GM19438 (cell line): Measurements from ENCODE around the gene CCDC171.
"Not testable (repeated sequence)": the region's sequence is repeated elsewhere in the genome, so short reads cannot be mapped to it uniquely, and the experiment has no call there.

ENCODE experiments used
- ATAC-seq: cut with Tn5 transposase; IDR thresholded peaks from one replicate; pipeline ENCODE4 v1.9.1; 2021; ENCODE audit warnings: low read depth; ENCODE audit not compliant: unreplicated experiment

The CCDC171 gene

DNA sequence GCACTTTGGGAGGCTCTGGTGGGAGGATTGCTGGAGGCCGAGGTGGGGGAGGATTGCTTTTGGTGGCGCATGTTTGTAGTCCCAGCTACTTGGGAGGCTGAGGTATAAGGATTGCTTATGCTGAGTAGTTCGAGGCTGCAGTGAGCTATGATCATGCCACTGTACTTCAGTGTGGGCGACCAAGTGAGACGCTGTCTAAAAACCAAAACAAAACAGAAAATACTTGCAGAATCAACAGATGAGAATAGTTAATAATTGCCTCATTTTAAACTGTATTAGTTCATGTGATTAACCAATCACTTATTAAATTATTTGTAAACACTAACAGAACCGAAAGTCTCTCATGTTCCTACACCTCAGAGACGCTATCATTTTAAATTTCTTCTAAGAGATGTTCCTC is 118.1 kb downstream of the CCDC171 start:
- peak; percentile 92 for ATAC-seq

DNA sequence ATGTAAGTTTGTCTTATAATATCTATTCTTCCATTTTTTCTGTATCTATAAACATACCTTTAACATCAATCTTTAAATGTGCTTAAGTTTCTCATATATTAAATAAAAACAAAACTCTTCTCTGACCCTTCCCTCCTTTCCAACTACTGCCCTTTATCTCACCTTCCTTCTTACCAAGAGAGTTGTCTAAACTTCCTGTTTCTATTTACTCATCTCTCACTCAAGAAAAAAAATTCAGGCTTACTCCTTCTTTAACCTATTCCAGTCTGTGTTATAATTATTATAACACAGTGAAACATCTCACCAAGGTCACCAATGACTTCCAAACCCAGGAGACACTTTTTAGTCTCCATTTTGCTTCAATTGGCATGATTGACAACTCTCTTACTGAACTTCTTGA is 140.9 kb downstream of the CCDC171 start:
- ATAC-seq: no peak

DNA sequence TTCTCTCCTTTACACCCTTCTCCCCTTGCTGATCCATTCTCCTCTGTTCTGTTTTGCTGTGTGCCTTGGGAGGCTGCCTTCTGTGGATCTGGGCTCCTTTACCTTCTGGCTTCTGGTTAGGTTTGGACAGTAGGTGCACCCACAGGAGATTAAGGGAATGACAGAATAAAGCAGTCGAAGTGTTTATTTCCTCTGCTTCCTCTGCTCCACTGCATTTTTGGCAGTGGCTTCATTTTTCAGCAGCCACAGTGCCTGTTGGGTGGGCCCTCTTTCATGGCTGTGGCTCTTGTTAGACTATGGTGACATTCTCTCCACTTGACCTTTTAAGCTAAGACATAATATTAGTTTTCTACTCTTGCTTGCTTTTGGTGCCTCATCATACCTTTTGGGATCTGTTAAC is 144.1 kb downstream of the CCDC171 start:
- no peak for ATAC-seq

GRCh38 chr9:15697446-15697851 is 144.6 kb downstream of the CCDC171 start:
- no peak for ATAC-seq

GRCh38 chr9:15699876-15700559 is 147.2 kb downstream of the CCDC171 start:
- ATAC-seq: not testable (repeated sequence)

GRCh38 chr9:15707000-15707399 is 154.2 kb downstream of the CCDC171 start:
- no peak for ATAC-seq

DNA sequence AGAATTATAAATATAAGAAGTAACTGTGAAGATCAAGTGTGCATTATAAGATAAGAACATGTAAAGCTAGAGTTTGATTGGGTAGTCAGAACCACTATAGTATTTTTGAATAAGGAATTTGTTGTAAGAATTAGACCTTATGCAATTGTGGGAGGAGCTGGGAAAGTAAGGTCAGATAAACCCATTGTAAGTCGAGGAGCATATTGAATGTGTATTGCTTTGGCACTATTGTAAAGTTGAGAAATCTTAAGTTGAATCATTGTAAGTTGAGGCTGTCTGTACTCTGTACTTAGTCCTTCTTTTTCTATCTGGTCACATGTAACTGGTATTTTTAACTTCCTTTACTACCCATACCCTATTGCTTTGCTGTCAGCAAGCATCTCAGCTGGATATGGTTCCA is 158.7 kb downstream of the CCDC171 start:
- no peak for ATAC-seq

DNA sequence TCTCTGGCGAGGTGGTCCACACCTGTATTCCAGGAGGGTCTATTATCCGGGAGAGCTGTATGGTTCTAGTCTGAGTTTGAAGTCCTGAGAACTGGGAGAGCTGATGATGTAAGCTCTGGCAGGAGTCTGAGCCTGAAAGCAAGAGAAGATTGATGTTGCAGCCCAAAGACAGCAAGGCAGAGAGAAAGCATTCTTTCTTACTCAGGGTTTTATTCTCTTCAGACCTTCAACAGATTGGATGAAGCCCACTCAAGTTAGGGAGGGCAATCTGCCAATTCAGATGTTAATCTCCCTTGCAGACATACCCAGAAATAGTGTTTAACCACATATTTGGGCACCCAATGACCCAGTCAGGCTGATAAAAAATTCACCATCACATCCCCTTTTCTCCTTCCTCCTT is 159.1 kb downstream of the CCDC171 start:
- ATAC-seq: no peak

- no peak for ATAC-seq
These were observed 161.9 kb downstream of the CCDC171 start for GRCh38 chr9:15714746-15715145.

GRCh38 chr9:15717290-15717967 is 164.6 kb downstream of the CCDC171 start:
- ATAC-seq: no peak

DNA sequence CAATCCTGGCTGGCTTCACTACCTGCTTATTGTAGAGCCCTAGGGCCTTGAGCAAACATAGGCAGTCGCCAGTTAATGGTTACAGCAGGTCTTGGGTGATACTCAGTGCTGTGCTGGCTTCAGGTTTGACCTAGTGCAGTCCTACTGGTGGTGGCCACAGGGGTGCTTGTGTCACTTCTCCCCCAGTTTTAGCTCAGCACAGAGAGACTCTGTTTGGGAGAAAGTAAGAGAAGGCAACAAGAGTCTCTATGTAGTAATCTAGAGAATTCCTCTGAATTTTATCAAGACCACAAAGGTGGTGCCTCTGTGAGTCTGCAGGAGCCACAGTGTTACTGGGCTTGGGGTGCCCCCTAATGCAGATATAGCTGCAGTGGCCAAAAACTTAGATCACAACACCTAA is 165.6 kb downstream of the CCDC171 start:
- ATAC-seq: no peak

- ATAC-seq: no peak
These were observed 168.0 kb downstream of the CCDC171 start for GRCh38 chr9:15720861-15721260.

- ATAC-seq: no peak
These were observed 170.0 kb downstream of the CCDC171 start for GRCh38 chr9:15722888-15723287.

GRCh38 chr9:15724016-15724415 is 171.2 kb downstream of the CCDC171 start:
- ATAC-seq: no peak

GRCh38 chr9:15724612-15725011 is 171.8 kb downstream of the CCDC171 start:
- no peak for ATAC-seq

- ATAC-seq: no peak
These were observed 173.1 kb downstream of the CCDC171 start for GRCh38 chr9:15725953-15726352.

- no peak for ATAC-seq
These were observed 176.7 kb downstream of the CCDC171 start for GRCh38 chr9:15729507-15729906.

GRCh38 chr9:15735083-15735857 is 182.4 kb downstream of the CCDC171 start:
- no peak for ATAC-seq

GRCh38 chr9:15736569-15736968 is 183.7 kb downstream of the CCDC171 start:
- ATAC-seq: no peak

DNA sequence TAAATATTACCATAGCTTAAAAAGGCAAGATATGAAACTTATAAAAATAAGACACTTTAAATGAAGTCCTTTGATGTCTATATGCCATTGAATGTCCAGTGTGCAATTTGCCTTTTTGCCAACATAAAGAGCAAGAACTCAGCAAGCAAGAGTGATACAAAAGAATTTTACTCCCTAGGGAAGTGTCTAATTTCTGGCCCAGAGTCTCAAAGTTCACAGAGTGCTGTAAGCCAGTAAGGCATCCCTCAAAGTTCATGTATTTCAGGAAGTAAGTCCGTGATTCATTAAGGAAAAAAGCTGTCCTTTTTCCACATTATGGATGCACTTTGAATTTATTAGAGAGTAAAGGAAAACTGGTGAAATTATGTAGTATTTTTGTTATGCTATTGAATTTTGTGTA is 185.2 kb downstream of the CCDC171 start:
- ATAC-seq: no peak

DNA sequence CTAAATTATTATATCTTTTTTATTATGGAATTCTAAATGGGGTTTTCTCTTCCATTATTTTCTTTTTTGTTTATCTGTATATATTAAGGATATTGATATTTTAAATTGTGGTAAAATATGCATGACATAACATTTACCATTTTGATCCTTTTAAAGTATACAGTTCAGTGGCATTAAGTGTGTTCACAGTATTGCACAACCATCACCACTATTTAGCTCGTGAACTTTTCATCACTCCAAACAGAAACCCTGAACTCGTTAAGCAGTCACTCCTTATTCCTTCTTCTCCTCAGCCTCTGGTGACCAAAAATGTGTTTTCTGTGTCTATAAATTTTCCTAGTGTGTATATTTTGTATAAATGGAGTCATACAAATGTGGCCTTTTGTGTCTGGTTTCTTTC is 188.2 kb downstream of the CCDC171 start:
- no peak for ATAC-seq

- ATAC-seq: peak; percentile 81
These were observed 190.7 kb downstream of the CCDC171 start for GRCh38 chr9:15743512-15743911.
